HG03135 (cell line): ENCODE data around the gene DERL3.
A peak's percentile ranks its signal among the peaks of the same experiment; 100 is the strongest.
"Not testable (repeated sequence)": the region's sequence is repeated elsewhere in the genome, so short reads cannot be mapped to it uniquely, and the experiment has no call there.

ENCODE experiments used
- ATAC-seq: cut with Tn5 transposase; IDR thresholded peaks from one replicate; pipeline ENCODE4 v1.9.1; 2021; ENCODE audit warnings: mild to moderate bottlenecking, moderate library complexity; ENCODE audit not compliant: unreplicated experiment

DERL3 gene

DNA sequence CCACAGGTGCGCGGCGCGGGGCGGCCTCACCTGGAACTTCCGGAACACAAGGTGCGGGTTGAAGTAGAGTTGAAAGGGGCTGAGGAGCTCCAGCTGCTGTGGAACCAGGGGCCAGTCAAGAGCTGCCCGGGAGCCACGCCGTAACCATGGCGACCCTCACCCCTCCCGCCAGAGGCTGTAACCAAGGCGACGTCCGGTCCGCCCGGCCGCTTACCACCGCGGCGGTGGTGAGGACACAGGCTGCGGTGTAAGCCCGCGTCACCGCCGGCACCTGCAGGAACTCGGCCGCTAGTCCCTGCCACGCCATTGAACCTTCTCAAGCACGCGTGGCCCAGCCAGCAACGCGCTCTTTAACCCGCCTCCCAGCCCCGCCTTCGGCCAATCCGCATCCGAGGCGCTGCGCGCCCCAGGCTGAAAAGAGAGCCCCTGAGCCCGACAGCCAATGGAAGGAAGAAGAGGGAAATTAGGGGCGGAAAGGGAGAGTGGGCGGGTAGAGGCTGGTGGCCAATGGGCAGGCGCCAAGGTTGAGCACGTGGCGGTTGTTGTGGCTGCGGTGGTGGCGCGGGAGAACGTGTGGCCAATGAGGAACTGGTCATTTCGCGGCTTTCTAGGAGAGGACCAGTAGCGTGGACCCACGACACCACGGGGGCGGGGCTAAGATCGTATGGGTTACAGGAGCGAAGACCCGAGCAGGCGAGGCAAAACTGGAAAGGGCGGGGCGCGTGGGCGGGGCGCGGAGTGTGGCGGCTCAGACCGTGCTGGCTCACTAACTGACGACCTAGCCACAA, at the start of gene DERL3:
DERL3 (minus strand) TSS at position 326 of the 788 bp plus-strand sequence; CDS start at position 307, 19 bp downstream.
- ATAC-seq: peak; percentile 72

DNA sequence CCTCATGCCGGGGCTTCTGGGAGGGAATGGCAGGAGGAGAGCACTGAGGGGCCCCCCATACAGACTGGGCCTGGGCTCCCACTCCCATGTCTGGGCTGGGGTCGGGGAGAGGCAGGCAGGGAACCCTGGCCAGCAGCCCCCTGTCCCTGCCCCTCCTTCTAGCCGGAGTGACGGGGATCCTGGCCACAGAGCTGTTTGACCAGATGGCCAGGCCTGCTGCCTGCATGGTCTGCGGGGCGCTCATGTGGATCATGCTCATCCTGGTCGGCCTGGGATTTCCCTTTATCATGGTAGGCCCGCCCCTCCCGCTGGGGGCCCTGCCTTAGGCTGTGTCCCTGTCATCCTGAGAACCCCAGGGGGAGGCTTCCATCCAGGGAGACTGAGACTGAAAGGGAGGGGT, 45.3 kb upstream of the DERL3 start:
- ATAC-seq: no peak

DNA sequence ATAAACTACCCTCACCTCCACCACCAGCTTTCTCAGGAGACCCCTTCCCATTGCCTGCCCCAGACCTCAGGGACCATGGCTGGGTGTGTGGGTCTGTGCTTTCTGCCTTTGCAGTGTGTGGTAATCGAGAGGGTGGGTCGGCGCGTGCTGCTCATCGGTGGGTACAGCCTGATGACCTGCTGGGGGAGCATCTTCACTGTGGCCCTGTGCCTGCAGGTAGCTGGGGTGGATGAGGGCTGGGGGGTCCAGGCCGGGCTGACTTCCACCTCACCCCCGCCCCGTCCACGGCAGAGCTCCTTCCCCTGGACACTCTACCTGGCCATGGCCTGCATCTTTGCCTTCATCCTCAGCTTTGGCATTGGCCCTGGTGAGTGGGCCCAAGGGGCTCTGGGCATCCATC, 44.9 kb upstream of the DERL3 start:
- no peak for ATAC-seq

DNA sequence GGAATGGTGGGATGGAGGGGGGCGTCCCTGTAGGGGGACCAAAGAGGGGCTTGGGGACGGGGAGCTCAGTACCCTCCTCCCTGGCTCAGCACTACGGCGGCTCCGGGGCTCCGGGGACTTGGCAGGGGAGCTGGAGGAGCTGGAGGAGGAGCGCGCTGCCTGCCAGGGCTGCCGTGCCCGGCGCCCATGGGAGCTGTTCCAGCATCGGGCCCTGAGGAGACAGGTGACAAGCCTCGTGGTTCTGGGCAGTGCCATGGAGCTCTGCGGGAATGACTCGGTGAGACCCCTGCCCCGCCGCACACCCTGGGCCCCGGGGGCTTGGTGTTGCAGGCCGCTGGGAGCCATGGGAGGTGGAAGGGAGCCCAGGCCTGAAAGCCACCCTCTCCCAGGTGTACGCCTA, 43.6 kb upstream of the DERL3 start:
- no peak for ATAC-seq

DNA sequence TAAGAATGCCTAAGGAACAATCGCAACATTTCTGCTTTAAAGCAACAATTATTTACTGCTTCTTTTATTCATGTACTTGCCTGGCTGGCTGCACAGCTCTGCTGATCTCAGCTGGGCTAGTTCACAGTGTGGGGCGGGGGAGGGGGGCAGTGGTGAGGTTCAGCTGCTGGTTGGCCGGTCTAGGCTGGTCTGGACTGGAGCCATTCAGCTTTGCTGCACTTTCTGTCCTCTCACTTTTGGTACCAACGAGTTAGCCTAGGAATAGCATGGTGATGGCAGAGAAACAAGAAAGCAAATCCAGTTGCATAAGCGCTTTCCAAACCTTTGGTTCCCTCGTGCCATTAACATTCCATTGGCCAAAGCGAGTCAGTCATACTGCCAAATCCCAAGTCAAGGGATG, 39.4 kb upstream of the DERL3 start:
- ATAC-seq: no peak

DNA sequence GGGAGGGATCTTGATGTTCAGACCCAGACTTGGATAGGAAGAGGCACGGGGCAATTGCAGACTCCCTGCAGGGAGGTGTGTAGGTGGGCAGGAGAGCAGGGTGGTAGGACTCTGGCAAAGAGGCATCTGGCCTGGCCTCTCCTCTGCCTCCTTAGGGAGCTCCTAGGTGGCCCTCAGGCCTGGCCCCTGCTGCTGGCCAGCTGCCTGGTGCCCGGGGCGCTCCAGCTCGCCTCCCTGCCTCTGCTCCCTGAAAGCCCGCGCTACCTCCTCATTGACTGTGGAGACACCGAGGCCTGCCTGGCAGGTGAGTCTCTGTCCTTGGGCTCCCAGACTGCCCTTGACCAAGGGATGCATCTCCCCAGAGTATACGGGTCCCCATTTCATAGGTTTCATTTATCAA, 38.8 kb upstream of the DERL3 start:
- ATAC-seq: no peak

DNA sequence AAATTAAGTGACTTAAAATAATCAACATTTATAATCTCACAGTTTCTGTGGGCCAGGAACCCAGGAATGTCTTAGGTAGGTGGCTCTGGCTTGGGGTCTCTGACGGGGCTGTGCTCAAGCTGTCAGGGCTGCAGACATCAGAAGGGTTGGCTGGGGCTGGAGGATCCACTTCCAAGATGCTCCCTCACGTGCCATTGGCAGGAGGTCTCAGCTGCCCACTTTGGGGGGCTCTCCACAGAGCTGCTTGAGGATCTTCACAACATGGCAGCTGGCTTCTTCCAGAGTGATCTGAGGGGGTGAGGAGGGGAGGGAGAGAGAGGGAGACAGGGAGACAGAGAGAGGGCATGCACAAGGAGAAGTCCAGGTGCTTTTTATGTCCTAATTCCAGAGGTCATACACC, 37.0 kb upstream of the DERL3 start:
- ATAC-seq: no peak

DNA sequence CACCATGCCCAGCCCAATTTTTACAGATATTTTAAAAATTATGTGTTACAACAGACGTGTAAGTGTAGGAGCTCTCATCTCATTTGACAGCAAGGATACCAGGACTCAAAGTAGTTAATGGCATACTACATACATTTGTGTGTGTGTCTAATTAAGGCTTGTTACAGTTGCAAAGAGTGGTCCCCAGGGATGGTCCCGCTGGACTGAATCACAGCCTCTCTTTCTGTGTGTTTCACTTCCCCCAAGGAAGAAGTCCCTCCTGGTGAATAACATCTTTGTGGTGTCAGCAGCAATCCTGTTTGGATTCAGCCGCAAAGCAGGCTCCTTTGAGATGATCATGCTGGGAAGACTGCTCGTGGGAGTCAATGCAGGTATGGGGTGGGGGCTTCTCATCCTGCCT, 36.1 kb upstream of the DERL3 start:
- no peak for ATAC-seq

DNA sequence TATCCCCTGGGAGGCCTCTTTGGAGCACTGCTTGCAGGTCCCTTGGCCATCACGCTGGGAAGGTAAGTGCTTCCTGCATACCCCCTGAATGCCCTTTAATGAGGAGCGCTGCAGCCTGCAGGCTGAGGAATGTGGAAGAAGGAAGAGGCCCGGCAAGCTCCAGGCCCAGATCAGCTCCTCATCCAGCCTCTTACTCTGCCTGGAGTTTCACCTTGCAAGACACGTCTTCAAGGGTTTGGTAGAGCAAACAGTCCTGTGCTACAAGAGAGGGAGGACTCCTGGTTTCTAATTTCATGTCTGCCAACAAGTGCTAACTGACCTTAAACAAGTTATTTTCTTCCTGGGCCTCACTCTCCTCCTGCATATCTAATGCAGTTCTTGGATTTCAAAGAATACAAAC, 29.8 kb upstream of the DERL3 start:
- ATAC-seq: no peak

DNA sequence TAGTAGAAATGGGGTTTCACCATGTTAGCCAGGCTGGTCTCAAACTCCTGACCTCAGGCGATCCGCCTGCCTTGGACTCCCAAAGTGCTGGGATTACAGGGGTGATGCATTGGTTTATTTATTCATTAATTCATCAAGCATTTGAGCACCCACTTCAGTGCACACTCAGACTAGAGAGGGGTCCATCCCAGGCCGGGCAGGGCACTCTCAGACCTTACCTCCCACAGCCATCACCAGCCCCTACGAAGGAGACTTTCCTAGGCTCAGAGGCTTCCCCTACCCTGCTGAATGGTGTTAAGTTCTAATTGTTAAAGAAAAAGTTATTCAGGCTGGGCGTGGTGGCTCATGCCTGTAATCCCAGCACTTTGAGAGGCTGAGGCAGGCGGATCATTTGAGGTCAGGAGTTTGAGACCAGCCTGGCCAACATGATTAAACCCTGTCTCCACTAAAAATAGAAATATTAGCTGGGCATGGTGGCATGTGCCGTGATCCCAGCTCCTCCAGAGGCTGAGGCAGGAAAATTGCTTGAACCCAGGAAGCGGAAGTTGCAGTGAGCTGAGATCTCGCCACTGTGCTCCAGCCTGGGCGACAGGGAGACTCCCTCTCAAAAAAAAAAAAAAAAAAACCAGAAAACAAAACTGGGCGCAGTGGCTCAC, 25.8 kb upstream of the DERL3 start:
- not testable (repeated sequence) for ATAC-seq

DNA sequence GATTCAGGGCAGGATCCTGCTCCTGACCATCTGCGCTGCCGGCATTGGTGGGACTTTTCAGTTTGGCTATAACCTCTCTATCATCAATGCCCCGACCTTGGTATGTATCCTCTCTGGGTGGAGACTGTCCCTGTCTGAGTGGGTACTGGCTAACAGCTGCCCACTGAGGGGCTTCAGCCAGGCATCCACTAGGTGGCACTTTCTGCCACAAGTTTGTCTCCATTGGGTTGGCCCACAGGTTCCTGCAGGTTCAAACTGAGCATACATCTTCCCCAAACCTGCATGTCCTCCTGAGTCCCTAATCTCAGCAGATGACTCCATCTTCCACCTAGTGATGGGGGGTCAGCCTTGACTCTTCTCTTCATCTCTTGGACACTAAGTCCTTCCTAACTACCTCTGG, 23.3 kb upstream of the DERL3 start:
- ATAC-seq: no peak

DNA sequence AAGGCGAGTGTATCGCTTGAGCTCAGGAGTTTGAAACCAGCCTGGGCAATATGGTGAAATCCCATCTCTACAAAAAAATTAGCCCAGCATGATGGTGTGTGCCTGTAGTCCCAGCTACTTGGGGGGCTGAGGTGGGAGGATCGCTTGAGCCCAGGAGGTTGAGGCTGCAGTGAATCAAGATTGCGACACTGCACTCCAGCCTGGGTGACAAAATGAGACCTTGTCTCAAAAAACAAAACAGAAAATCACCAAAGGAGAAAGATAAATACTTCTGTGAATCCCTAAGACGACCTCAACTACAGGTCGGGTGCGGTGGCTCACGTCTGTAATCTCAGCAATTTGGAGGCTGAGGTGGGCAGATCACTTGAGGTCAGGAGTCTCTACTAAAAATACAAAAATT, 21.4 kb upstream of the DERL3 start:
- ATAC-seq: not testable (repeated sequence)

DNA sequence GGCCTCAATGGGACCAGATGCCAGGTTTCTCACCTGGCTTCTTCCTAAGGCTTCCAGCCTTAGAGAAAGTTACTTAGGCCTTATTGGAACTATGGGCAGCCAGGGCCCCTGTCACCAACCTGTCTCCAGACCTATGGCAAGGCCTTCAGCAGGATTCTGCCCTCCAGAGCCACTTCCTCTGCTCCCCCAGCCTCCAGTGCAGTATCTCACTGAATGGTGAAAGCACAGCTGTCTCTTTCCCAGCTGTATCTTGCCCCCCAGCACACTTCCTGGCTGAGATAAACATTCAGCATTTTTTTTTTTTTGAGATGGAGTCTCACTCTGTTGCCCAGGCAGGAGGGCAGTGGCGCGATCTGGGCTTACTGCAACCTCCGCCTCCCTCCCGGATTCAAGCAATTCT, 20.4 kb upstream of the DERL3 start:
- ATAC-seq: no peak

DNA sequence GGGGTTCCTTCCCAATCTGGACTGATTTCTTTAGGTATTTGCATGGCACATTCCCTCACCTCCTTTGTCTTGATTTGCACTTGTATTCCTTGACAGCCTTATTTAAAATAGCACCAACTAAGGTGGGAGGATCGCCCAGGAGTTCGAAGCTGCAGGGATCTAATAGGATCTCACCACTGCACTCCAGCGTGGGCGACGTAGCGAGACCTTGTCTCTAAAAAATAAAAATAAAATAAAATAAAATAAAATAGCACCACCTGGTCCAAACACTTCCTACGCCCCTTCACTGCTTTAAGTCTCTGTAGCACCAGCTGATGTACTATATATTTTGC, 19.6 kb upstream of the DERL3 start:
- ATAC-seq: no peak

DNA sequence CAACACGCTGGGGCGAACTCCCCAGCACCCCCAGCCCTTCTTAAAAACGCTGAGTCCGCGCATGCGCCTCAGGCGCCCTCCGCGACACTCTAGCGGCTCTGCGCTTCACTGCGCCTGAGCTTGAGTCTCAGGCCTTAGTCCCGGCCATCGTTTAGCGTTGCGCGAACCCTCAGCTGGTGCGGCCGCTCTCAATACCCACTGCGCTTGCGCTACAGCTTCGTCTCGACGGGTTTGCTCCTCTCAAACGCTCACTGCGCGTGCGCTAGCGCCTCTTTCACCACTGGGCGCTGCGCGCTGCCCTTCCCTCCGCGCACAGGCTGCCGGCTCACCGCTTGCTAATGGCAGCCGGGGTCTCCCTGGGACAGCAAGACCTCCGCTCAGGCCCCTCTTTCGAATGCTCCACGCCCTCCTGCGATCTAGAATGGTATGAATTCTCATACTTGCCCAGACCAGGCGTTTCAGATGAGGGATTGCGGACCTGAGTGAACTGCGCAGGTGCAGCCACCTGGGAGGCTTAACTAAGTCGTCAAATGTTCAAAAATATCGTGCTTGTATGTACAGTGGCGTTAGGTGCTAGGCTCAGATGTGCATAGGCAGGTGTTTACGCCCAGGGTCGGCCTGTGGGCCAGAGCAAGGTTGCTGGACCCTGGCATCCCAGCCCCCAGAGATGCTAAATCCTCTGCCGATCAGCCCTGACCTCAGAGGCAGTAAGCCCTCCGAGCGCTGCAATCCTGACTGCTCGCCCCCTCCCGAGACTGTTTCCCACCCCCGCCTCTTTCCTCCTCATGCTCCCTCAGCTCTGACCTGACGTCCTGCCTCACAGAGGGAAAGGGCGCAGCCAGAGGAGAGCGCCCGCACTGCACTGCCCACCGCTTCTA, 19.0 kb upstream of the DERL3 start, which contains the start of gene SLC2A11:
SLC2A11 (plus strand) TSS at position 270 of the 878 bp plus-strand sequence; CDS start at position 395, 125 bp downstream.
- ATAC-seq: peak; percentile 85

DNA sequence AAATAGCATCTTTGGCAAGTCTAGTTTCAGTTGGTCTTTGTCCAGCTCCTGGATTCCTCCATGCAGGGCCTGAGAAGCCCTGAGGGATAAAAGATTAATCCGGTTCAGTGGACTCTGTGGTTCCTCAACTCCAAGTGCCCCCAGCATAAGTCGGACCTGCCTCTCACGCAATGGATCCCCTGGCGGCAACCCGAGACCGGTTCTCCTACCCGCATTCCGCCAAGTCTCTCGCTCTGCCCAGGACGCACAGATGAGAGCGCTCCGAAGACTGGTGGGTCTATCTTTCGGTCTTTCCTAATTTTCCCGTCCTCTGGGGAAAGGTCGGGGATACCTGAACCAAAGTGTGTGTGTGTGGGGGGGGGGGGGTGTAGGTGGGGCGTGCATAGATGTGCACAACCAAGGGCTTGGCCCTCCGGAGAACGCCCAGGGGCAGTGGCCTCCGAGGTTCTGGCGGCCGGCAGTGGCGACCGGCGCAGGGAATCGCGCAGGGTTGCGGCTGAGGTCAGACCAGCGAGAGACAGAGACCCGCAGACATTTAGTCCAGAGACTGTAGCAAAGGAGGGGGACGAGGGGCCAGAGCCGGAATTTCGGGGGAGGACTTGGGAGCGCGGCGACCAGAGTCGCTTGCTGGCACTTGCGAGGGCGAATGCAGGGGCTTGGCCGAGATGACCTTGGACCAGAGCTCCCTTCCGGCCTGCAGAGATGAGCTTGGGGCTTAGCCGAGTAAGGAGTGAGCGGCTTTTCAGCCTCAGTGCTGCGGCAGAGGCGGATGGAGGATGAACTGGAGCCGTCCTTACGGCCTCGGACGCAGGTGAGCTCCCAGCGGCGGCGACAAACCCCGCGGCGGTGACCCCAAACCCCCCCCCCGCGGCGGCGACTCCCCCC, 18.2 kb upstream of the DERL3 start:
- peak; percentile 51 for ATAC-seq

DNA sequence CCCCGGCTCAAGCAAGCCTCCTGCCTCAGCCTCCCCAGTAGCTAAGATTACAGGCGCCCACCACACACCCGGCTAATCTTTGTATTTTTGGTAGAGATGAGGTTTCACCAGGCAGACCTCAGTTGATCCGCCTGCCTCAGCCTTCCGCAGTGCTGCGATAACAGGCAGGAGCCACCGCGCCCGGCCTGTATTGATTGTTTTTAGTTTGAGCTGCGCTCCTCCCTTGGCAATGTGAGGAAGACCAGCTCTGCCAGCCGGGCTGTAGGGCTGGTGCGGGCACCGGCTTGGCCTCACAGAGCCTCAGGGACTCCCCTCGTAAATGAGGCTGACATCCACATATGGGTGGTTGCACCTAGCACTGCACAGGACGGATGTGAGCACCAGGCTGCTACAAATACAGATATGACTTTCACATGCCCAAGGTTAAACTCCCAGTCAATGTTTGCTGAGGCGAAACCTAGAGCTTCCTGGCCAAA, 11.4 kb upstream of the DERL3 start:
- ATAC-seq: peak; percentile 58

DNA sequence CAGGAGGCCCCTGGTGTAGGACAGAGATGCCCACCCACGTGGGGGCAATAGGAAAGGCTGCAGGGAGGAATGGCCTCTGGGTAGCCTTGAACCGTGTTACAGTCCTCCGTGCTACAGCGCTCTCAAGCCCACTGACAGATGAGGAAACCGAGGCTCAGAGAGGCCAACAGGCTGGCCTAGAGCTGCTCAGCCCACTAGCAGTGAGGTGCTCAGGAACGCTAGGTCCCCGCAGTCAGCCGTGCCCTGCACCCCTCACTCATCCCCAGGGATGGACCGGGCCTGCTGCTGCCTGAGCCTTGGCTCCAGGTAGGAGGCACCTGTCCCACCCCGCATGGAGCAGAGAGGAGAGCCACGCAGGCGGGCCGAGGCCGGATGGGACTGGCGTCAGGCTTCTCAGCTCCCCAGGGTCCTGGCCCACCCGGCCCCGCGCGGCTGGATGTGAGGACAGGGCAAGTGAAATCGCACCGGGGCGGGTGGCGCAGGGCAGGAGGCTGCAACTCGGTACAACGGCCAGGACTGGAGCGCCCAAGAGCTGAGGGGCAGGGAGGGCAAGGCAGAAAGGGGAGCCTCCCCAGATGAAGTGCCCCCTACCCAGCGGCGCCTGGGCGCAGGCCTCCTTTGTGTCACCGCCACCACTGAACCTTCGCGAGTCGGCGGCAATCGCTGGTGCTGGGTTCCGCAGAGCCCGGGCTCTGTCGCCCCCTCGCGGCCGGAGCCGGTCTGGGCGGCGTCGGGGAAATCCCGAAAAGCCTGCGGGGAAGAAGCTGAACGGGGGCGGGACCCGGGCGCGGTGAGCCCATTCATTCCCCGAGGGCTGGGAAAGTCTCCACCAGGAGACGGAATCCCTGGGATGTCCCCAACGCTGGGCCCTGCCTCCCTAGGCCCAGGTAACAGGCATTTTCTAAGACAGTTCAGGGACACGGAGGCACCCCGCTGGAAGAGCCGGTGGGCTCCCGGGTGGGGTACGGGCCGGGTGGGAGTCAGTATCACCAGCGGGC, 10.5 kb upstream of the DERL3 start:
- ATAC-seq: no peak
